Panc1 (cell line): Measurements from ENCODE around the gene ZFP36L1. TPM values are rescaled to one million over a fixed set of nuclear protein-coding genes. Genes with fewer than 3 reads are reported as not detected.
"Not testable (repeated sequence)": the region's sequence is repeated elsewhere in the genome, so short reads cannot be mapped to it uniquely, and the experiment has no call there.

Experiments
- ATAC-seq: fragments of 200-7000 bp; cut with Tn5 transposase; 2 replicates; pipeline ENCODE4 v1.9.1; 2020; ENCODE audit warnings: mild to moderate bottlenecking, moderate library complexity
- BruUV-seq: library from RNA; stranded (reverse); fragments of 400-500 nt; replicated peaks from 2 replicates; lab custom pipeline; 2021; lab: Mats Ljungman, UMichigan
- CTCF ChIA-PET: fragments of 300-600 bp; sonication (Branson Sonifier 250); formaldehyde crosslinking; loops from one replicate; lab custom pipeline; 2022; ENCODE audit warnings: antibody characterized with exemption; lab: Charles Lee
- POLR2A ChIA-PET: fragments of 300-600 bp; sonication (Branson Sonifier 250); formaldehyde crosslinking; loops from one replicate; lab custom pipeline; 2022; ENCODE audit warnings: antibody characterized with exemption; lab: Charles Lee
- DNase-seq: peaks from one replicate; pipeline ENCODE4 v3.0.0-alpha.2; 2010; ENCODE audit warnings: low read depth, low spot score
- H3K27ac ChIP-seq: 2 replicates; pipeline ENCODE4 v1.5.1; 2011; ENCODE audit warnings: mild to moderate bottlenecking, low read length, inconsistent platforms
- H3K27me3 ChIP-seq: fragments of 200-500 bp; sonication (Bioruptor generic); 2 replicates; pipeline ENCODE4 v1.6.0; 2014; ENCODE audit warnings: low read length, inconsistent platforms; ENCODE audit not compliant: control insufficient read depth, insufficient read depth
- H3K36me3 ChIP-seq: fragments of 200-500 bp; sonication (Bioruptor generic); 2 replicates; pipeline ENCODE4 v1.5.1; 2014; ENCODE audit warnings: inconsistent platforms, mild to moderate bottlenecking, low read length, moderate library complexity; ENCODE audit not compliant: control insufficient read depth, insufficient read depth
- H3K4me1 ChIP-seq: 2 replicates; pipeline ENCODE4 v1.5.1; 2011; ENCODE audit warnings: inconsistent platforms, mild to moderate bottlenecking, low read length, moderate library complexity; ENCODE audit not compliant: control insufficient read depth, insufficient read depth
- H3K4me3 ChIP-seq, 2 experiments: 2 replicates each; pipeline ENCODE4 v1.5.1; 2011 to 2012; ENCODE audit warnings: low read depth in 2 of 2, low read length in 2 of 2, mild to moderate bottlenecking in 2 of 2, inconsistent platforms in 1 of 2, moderate library complexity in 1 of 2
- H3K9me3 ChIP-seq: fragments of 200-500 bp; sonication (Bioruptor generic); 2 replicates; pipeline ENCODE4 v1.5.1; 2014; ENCODE audit warnings: low read depth, mild to moderate bottlenecking, inconsistent platforms, low read length, moderate library complexity; ENCODE audit not compliant: control insufficient read depth, insufficient read depth
- CTCF ChIP-seq: fragments of 450-650 bp; IDR thresholded peaks from 2 replicates; pipeline ENCODE4 v1.5.1; 2017; ENCODE audit warnings: mild to moderate bottlenecking
- POLR2AphosphoS5 ChIP-seq: IDR thresholded peaks from 2 replicates; pipeline ENCODE4 v1.6.1; 2012; ENCODE audit warnings: mild to moderate bottlenecking, low read depth, low read length, moderate library complexity
- REST ChIP-seq, 2 experiments: IDR thresholded peaks; 2 replicates each; pipeline ENCODE4 v1.6.1; 2011 to 2012; ENCODE audit warnings: low read depth in 2 of 2, control low read depth in 1 of 2, low read length in 1 of 2, mild to moderate bottlenecking in 1 of 2, moderate library complexity in 1 of 2; ENCODE audit not compliant: insufficient read depth in 1 of 2
- SIN3A ChIP-seq: IDR thresholded peaks from 2 replicates; pipeline ENCODE4 v1.6.1; 2012; ENCODE audit warnings: low read depth, mild to moderate bottlenecking, low read length, moderate library complexity, borderline replicate concordance; ENCODE audit not compliant: insufficient read depth
- TCF7L2 ChIP-seq: IDR thresholded peaks from 2 replicates; pipeline ENCODE4 v1.6.1; 2011; ENCODE audit warnings: mild to moderate bottlenecking, low read depth, low read length, inconsistent platforms
- in situ Hi-C: cut with HindIII; loops from 2 replicates; pipeline ENCODE4 v1.10.0; 2016; ENCODE audit warnings: low sequenced_read_pairs, low pct_unique_long_range_greater_than_20kb
- intact Hi-C: fragments of 100-400 bp; cut with micrococcal nuclease; formaldehyde crosslinking; loops from one replicate; pipeline ENCODE4 v1.10.0; 2022; ENCODE audit not compliant: unreplicated experiment
- total RNA-seq: library from RNA; stranded (reverse); gene quantifications from one replicate; pipeline ENCODE4 v1.2.1, GENCODE V29; 2021; ENCODE audit not compliant: unreplicated experiment

Gene ZFP36L1
- total RNA-seq, 1 experiment from 2014 or later = 84.9 TPM

DNA sequence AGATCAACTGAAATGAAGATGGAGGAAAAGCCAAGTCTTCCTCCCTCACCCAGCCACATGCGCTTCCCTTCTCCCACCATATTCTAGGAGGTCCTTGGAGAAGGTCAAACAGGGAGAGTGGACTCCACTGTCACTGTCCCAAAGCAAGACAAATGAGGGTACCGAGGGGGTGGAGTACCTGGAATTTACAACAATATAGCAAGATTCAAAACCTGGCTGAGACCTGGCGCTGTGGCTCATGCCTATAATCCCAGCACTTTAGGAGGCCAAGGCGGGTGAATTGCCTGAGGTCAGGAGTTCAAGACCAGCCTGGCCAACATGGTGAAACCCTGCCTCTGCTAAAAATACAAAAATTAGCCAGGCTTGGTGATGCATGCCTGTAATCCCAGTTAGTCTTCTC lies 29.0 kb downstream of the ZFP36L1 start:
- H3K4me3 ChIP-seq, DNase-seq, in situ Hi-C loops, H3K9me3 ChIP-seq, CTCF ChIA-PET, BruUV-seq, H3K27me3 ChIP-seq, ATAC-seq, H3K36me3 ChIP-seq, intact Hi-C loops, H3K27ac ChIP-seq, H3K4me1 ChIP-seq, POLR2A ChIA-PET: not testable (repeated sequence)

DNA sequence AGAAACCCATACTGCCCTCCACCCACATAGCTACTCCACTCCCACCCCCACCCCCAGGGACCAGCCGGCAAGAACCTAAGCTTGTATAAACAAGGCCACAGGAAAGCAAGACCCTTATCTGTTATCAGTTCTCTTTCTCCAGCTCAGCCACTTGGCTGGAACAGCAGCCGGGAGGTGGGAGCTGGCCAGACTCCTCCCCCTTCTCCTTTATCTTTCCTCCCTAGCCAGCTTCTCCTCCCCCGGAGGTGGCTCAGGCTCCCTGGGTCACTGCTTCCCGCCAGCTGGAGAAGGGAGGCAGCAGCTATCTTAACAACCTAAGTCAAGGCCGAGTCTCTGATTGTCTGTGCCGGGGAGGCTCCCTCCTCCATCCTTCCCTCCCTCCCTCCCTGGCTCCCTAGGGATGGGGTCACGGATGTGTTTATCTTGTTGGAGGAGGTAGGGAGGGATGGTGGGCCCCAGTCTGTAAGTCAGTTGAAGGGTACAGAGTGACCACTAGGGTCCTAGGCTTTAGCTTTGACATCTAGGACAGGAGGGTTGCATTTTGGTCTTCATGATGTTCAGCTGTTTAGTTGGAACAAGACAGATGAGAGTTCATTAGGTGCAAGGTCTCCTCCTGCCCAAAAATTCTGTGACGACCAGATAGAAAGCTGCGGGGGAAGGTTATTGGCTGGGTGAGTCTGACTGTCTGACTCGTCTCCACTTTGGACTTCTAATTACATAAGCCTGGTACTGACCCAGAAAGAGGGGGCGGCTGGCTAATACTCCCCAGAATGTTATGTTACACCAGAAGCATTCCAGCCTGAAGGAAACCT lies 29.7 kb downstream of the ZFP36L1 start:
- DNase-seq (no peak), ATAC-seq (no peak)
- ChIA-PET CTCF (no interaction called here), POLR2A (interaction anchor here (0.6 kb wide), 1 partner anchor 214 kb away, joined by 5 read pairs; no protein-coding TSS in a partner anchor)
- in situ Hi-C loops = no loop called here
- H3K36me3 ChIP-seq = no peaks in the 10 kb centered on the region
- H3K4me3 ChIP-seq = no peak overlapping the region
- intact Hi-C loops = no loop called here
- H3K9me3 ChIP-seq = no peaks in the 10 kb centered on the region
- no peaks in the 10 kb centered on the region for H3K4me1 ChIP-seq
- H3K27me3 ChIP-seq = no peaks in the 10 kb centered on the region
- BruUV-seq = no TSS peak
- H3K27ac ChIP-seq = no peak overlapping the region
- no peak for TF ChIP-seq REST (IDR thresholded peaks at IDR 0.05; ENCODE audit: insufficient read depth in 1 of 2, low read depth in 2 of 2, low read length in 1 of 2)
- no peak for TF ChIP-seq CTCF
- TF ChIP-seq POLR2AphosphoS5 = no peak
- no peak for TF ChIP-seq SIN3A
- no peak for TF ChIP-seq TCF7L2

DNA sequence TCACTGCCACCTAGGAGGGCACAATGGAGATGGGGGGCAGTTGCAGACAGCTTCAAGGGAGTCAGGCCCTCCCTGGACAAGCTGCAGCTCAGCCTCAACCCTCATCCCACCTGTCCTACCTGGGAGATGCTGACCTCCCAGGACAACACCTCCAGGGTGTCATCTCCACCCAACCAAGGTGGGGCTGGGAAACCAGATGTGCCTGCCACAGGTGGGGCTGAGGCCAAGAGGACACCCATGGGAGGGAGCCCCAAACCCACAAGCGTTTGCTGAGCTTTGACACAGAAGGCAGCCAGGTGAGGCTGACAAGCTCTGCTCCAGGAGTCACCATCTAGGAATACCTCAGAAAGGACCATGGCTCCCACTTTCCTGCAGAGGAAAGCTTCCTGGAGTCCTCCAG lies 31.5 kb downstream of the ZFP36L1 start:
- H3K9me3 ChIP-seq = no peaks in the 10 kb centered on the region
- no peaks in the 10 kb centered on the region for H3K36me3 ChIP-seq
- H3K27ac ChIP-seq = no peak overlapping the region
- in situ Hi-C loops = no loop called here
- no peak for TF ChIP-seq CTCF
- no peak for TF ChIP-seq TCF7L2
- no peak for TF ChIP-seq REST (IDR thresholded peaks at IDR 0.05; ENCODE audit: insufficient read depth in 1 of 2, low read depth in 2 of 2, low read length in 1 of 2)
- TF ChIP-seq POLR2AphosphoS5 = no peak
- TF ChIP-seq SIN3A = no peak
- H3K27me3 ChIP-seq = no peaks in the 10 kb centered on the region
- ATAC-seq (no peak), DNase-seq (no peak)
- ChIA-PET POLR2A (no interaction called here), CTCF (no interaction called here)
- H3K4me1 ChIP-seq = no peaks in the 10 kb centered on the region
- intact Hi-C loops = no loop called here
- H3K4me3 ChIP-seq = no peak overlapping the region
- BruUV-seq = no TSS peak
